IPS-18a (cell line): ENCODE data around the gene FLT3.

Experiments
- H3K27ac ChIP-seq: one replicate; pipeline ENCODE4 v1.5.1; 2013; ENCODE audit warnings: low read length
- H3K27me3 ChIP-seq: one replicate; pipeline ENCODE4 v1.6.1; 2013; ENCODE audit warnings: mild to moderate bottlenecking, low read length; ENCODE audit not compliant: control insufficient read depth, insufficient read depth
- H3K36me3 ChIP-seq: one replicate; pipeline ENCODE4 v1.6.1; 2013; ENCODE audit warnings: low read depth, low read length; ENCODE audit not compliant: control insufficient read depth
- H3K4me1 ChIP-seq: one replicate; pipeline ENCODE4 v1.6.1; 2013; ENCODE audit warnings: low read depth, low read length; ENCODE audit not compliant: control insufficient read depth
- H3K4me3 ChIP-seq: one replicate; pipeline ENCODE4 v1.5.1; 2013; ENCODE audit warnings: low read length
- H3K9ac ChIP-seq: one replicate; pipeline ENCODE4 v1.6.1; 2013; ENCODE audit warnings: mild to moderate bottlenecking, low read length, moderate library complexity
- H3K9me3 ChIP-seq: one replicate; pipeline ENCODE4 v1.6.1; 2013; ENCODE audit warnings: low read depth, low read length; ENCODE audit not compliant: control insufficient read depth

Gene FLT3

GRCh38 chr13:27961227-27962085 lies 138.9 kb downstream of the FLT3 start:
- H3K27me3 ChIP-seq = peaks cover 100% of the 10 kb centered on the region
- H3K36me3 ChIP-seq = no peaks in the 10 kb centered on the region
- peaks cover 27% of the 10 kb centered on the region for H3K4me1 ChIP-seq
- H3K4me3 ChIP-seq = peak overlapping the region; percentile 41
- no peaks in the 10 kb centered on the region for H3K9me3 ChIP-seq
- H3K9ac ChIP-seq = no peak overlapping the region
- H3K27ac ChIP-seq = no peak overlapping the region

- Histone ChIP-seq H3K4me1 (peaks cover 26% of the 10 kb centered on the region), H3K36me3 (no peaks in the 10 kb centered on the region), H3K9me3 (no peaks in the 10 kb centered on the region), H3K4me3 (peak overlapping the region; percentile 41), H3K27me3 (peaks cover 100% of the 10 kb centered on the region), H3K27ac (no peak overlapping the region), H3K9ac (peak overlapping the region; percentile 36)
These were observed 139.8 kb downstream of the FLT3 start for GRCh38 chr13:27960362-27961226.

GRCh38 chr13:27959976-27960361 lies 140.4 kb downstream of the FLT3 start:
- Histone ChIP-seq H3K36me3 (no peaks in the 10 kb centered on the region), H3K9me3 (no peaks in the 10 kb centered on the region), H3K9ac (no peak overlapping the region), H3K4me3 (no peak overlapping the region), H3K27ac (no peak overlapping the region), H3K27me3 (peaks cover 100% of the 10 kb centered on the region), H3K4me1 (peaks cover 21% of the 10 kb centered on the region)

GRCh38 chr13:27956576-27957300 lies 143.6 kb downstream of the FLT3 start:
- Histone ChIP-seq H3K9ac (no peak overlapping the region), H3K4me1 (peaks cover 9% of the 10 kb centered on the region), H3K36me3 (no peaks in the 10 kb centered on the region), H3K27me3 (peaks cover 100% of the 10 kb centered on the region), H3K27ac (no peak overlapping the region), H3K9me3 (no peaks in the 10 kb centered on the region), H3K4me3 (no peak overlapping the region)

GRCh38 chr13:27955014-27955591 lies 145.3 kb downstream of the FLT3 start:
- no peak overlapping the region for H3K9ac ChIP-seq
- peaks cover 100% of the 10 kb centered on the region for H3K27me3 ChIP-seq
- no peaks in the 10 kb centered on the region for H3K36me3 ChIP-seq
- no peaks in the 10 kb centered on the region for H3K4me1 ChIP-seq
- no peak overlapping the region for H3K27ac ChIP-seq
- H3K4me3 ChIP-seq = no peak overlapping the region
- no peaks in the 10 kb centered on the region for H3K9me3 ChIP-seq

- Histone ChIP-seq H3K36me3 (no peaks in the 10 kb centered on the region), H3K4me1 (no peaks in the 10 kb centered on the region), H3K27me3 (peaks cover 100% of the 10 kb centered on the region), H3K9me3 (no peaks in the 10 kb centered on the region), H3K9ac (no peak overlapping the region), H3K27ac (no peak overlapping the region), H3K4me3 (peak overlapping the region; percentile 28)
These were observed 145.9 kb downstream of the FLT3 start for GRCh38 chr13:27954406-27954851.

GRCh38 chr13:27953676-27954405 lies 146.5 kb downstream of the FLT3 start:
- H3K36me3 ChIP-seq = no peaks in the 10 kb centered on the region
- H3K27ac ChIP-seq = no peak overlapping the region
- peak overlapping the region; percentile 43 for H3K4me3 ChIP-seq
- H3K9ac ChIP-seq = no peak overlapping the region
- no peaks in the 10 kb centered on the region for H3K4me1 ChIP-seq
- no peaks in the 10 kb centered on the region for H3K9me3 ChIP-seq
- H3K27me3 ChIP-seq = peaks cover 100% of the 10 kb centered on the region
